OCI-LY3 (cell line): Measurements from ENCODE around the gene LONRF3.

ENCODE experiments used
- H2AFZ ChIP-seq: fragments of 200-600, 300-600 bp; shearing (Covaris generic); 2 replicates; pipeline ENCODE4 v1.6.0; 2014; ENCODE audit warnings: antibody characterized with exemption, low read depth, low read length
- H3K27ac ChIP-seq: fragments of 200-600, 300-600 bp; sonication (generic); 2 replicates; pipeline ENCODE4 v1.5.1; 2014; ENCODE audit warnings: mild to moderate bottlenecking, low read length, moderate library complexity, mixed read lengths
- H3K27me3 ChIP-seq: fragments of 200-600, 300-600 bp; sonication (generic); 2 replicates; pipeline ENCODE4 v1.6.1; 2014; ENCODE audit warnings: low read depth, low read length, mixed read lengths
- H3K36me3 ChIP-seq: fragments of 200-600, 300-600 bp; sonication (generic); replicated peaks from 2 replicates; pipeline ENCODE3; 2014; ENCODE audit warnings: low read depth, low read length, mixed read lengths
- H3K4me1 ChIP-seq: fragments of 300-600, 200-600 bp; sonication (generic); 2 replicates; pipeline ENCODE4 v1.6.1; 2014; ENCODE audit warnings: low read length, mixed read lengths
- H3K4me2 ChIP-seq: fragments of 200-600, 300-600 bp; sonication (generic); 2 replicates; pipeline ENCODE4 v1.6.1; 2014; ENCODE audit warnings: low read length, mixed read lengths
- H3K4me3 ChIP-seq: fragments of 300-600, 200-600 bp; sonication (generic); 2 replicates; pipeline ENCODE4 v1.5.1; 2014; ENCODE audit warnings: antibody characterized with exemption, mild to moderate bottlenecking, low read length, moderate library complexity
- H3K79me2 ChIP-seq: fragments of 300-600, 200-600 bp; shearing (Covaris generic); 2 replicates; pipeline ENCODE4 v1.6.1; 2014; ENCODE audit warnings: mild to moderate bottlenecking, low read length, mixed read lengths
- H3K9ac ChIP-seq: fragments of 300-600, 200-600 bp; shearing (Covaris generic); 2 replicates; pipeline ENCODE4 v1.6.0; 2014; ENCODE audit warnings: mild to moderate bottlenecking, low read length, moderate library complexity
- H3K9me3 ChIP-seq: fragments of 200-600, 300-600 bp; shearing (Covaris generic); 2 replicates; pipeline ENCODE4 v1.6.1; 2014; ENCODE audit warnings: low read length, mixed read lengths; ENCODE audit not compliant: insufficient read depth
- H4K20me1 ChIP-seq: fragments of 200-600, 300-600 bp; sonication (generic); 2 replicates; pipeline ENCODE4 v1.6.1; 2016; ENCODE audit warnings: low read length, mixed read lengths; ENCODE audit not compliant: insufficient read depth
- CTCF ChIP-seq: fragments of 200-600, 300-600 bp; sonication (generic); IDR thresholded peaks from 2 replicates; pipeline ENCODE4 v1.5.1; 2014; ENCODE audit warnings: antibody characterized with exemption, low read length, low read depth
- EZH2phosphoT487 ChIP-seq: fragments of 200-600 bp; shearing (Covaris generic); IDR thresholded peaks from 2 replicates; pipeline ENCODE4 v1.6.1; 2018; ENCODE audit warnings: antibody characterized with exemption, mixed run types, low read depth

Gene LONRF3

DNA sequence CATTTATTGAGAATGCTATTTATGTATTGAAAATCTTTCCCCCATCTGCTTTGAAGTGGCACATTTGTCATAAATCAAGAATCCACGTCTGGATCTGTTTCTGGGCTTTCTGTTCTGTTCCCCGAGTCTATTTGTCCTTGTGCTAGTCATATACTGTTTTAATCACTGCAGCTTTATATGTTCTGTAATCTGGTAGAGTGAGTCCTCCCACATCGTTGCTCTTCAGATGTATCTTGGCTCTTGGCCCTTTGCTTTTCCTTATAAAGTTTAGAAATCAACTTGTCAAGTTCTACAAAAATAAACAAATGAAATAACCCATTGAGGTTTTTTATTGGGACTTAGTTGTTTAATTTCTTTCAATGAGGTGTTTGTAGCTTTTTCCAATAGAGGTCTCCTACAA, 29.0 kb downstream of the LONRF3 start:
- Histone ChIP-seq H2AFZ (no peak overlapping the region), H3K4me3 (no peak overlapping the region), H4K20me1 (no peaks in the 10 kb centered on the region), H3K27ac (no peak overlapping the region), H3K36me3 (no peaks in the 10 kb centered on the region), H3K27me3 (peaks cover 23% of the 10 kb centered on the region), H3K79me2 (no peaks in the 10 kb centered on the region), H3K9me3 (no peaks in the 10 kb centered on the region), H3K4me2 (no peak overlapping the region), H3K4me1 (0 out of 2 replicates have a peak, but pooled peaks cover 8% of the 10 kb centered on the region), H3K9ac (no peak overlapping the region)
- no peak for TF ChIP-seq CTCF
- TF ChIP-seq EZH2phosphoT487: no peak

- Histone ChIP-seq H3K4me1 (0 out of 2 replicates have a peak, but pooled peaks cover 8% of the 10 kb centered on the region), H3K4me2 (peak overlapping the region; percentile 70), H3K79me2 (no peaks in the 10 kb centered on the region), H3K36me3 (no peaks in the 10 kb centered on the region), H3K9ac (no peak overlapping the region), H3K27me3 (peaks cover 21% of the 10 kb centered on the region), H3K9me3 (no peaks in the 10 kb centered on the region), H4K20me1 (no peaks in the 10 kb centered on the region), H3K4me3 (peak overlapping the region; percentile 60), H2AFZ (peak overlapping the region; percentile 83), H3K27ac (no peak overlapping the region)
- no peak for TF ChIP-seq EZH2phosphoT487
- peak; percentile 73 for TF ChIP-seq CTCF
Observed at GRCh38 chrX:119004920-119005524, 30.6 kb downstream of the LONRF3 start.

GRCh38 chrX:119007189-119007770, 32.9 kb downstream of the LONRF3 start:
- Histone ChIP-seq H3K27ac (no peak overlapping the region), H3K79me2 (no peaks in the 10 kb centered on the region), H4K20me1 (no peaks in the 10 kb centered on the region), H3K27me3 (peaks cover 14% of the 10 kb centered on the region), H2AFZ (no peak overlapping the region), H3K4me1 (0 out of 2 replicates have a peak, but pooled peaks cover 8% of the 10 kb centered on the region), H3K9ac (no peak overlapping the region), H3K9me3 (no peaks in the 10 kb centered on the region), H3K4me3 (no peak overlapping the region), H3K36me3 (no peaks in the 10 kb centered on the region), H3K4me2 (no peak overlapping the region)
- TF ChIP-seq EZH2phosphoT487 (no peak), CTCF (no peak)

DNA sequence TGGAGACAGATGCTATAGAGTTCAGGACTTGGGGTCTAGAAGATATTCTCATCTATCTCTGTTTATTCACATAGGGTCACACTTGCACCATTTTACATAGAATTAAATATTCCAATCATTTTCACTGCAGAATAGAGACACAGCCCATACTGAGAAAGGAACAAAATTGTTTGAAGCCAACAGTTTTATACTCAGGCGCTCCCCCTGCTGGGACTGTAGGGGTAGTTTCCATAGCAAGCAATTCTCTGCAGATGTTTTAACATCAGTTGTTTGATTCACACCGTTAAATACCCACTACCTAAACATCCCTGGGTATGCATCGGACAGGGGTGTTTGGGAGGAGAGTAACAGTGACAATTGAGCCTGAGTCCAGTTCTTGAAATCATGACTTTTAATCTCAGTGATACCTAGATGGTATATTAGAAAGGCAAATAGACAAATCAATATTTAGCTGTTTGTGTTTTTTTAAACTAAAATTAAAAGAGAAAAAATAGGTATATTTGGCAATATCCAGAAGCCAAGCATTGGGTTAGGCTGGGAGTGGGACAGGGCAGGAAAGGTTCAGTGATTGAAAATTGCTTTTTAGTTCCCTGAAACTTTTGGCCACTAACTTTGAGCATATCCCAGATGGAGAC, 33.8 kb downstream of the LONRF3 start:
- no peak overlapping the region for H2AFZ ChIP-seq
- H4K20me1 ChIP-seq: no peaks in the 10 kb centered on the region
- H3K4me2 ChIP-seq: no peak overlapping the region
- no peak overlapping the region for H3K4me3 ChIP-seq
- TF ChIP-seq EZH2phosphoT487: no peak
- peak; percentile 60 for TF ChIP-seq CTCF
- H3K27me3 ChIP-seq: peaks cover 12% of the 10 kb centered on the region
- H3K4me1 ChIP-seq: 0 out of 2 replicates have a peak, but pooled peaks cover 8% of the 10 kb centered on the region
- no peak overlapping the region for H3K9ac ChIP-seq
- no peaks in the 10 kb centered on the region for H3K36me3 ChIP-seq
- no peaks in the 10 kb centered on the region for H3K79me2 ChIP-seq
- no peak overlapping the region for H3K27ac ChIP-seq
- no peaks in the 10 kb centered on the region for H3K9me3 ChIP-seq
